ENCODE data around the gene ANAPC5.

ANAPC5 gene

DNA sequence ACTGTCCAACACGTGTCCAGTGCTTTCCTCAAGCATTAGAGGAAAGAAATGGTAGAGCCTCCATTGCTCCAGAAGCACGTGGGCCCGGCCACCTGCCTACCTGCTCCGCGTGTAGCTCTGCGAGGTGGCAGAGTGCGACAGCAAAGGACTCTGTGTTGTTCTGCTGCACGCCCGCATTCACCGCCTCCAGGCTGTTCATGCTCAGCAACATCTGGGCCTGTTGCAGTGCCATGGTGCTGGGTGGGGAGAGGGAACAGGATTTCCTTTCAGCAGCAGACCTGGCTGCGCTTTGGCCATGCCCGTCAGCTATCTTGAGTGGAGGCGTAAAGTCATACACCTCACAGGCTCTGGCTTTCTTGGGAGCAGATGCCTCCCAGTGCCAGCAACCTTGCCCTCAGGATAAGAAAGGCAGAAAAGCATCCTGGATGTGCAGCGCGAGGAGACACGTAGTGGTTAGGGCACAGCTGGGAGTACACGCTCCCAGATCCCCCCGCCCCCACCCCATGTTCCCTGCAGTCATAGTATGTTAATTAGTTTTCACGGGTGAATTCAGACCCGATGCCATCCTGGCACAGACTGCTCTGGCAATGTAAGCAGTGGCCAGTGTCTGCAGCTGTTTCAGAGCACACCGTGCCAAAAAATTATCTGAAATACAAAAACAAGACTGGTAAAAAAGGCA, 25.1 kb downstream of the ANAPC5 start:
- Histone ChIP-seq H3K27ac (ENCODE audit: low read length) (no peak overlapping the region), H3K9ac (ENCODE audit: low read length) (no peak overlapping the region)

DNA sequence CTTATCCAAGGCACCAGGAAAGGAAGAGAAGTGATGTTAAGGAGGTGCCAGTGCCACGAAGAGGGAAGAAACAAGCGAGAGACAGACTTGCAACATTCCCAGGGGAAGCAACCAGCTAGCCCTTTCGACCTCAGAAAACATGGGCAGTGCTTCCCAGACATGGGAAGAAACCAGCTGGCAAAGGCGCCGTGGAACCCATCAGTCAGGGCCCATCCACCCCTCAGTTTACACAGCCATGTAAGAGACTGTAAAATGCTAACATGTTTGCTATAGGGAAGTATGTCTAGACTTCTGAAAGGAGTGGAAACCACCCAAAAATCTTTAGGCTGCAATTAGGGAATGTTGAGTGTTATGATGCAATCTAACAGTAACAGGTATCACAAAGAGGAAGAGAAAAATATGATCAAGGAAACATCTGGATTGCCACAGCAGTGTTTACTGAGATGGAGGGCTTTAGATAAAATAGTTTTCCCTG, 26.3 kb downstream of the ANAPC5 start:
- no peaks in the 10 kb centered on the region for H4K20me1 ChIP-seq (ENCODE audit: insufficient read depth, low read length)
- H3K9ac ChIP-seq (ENCODE audit: low read length) = no peak overlapping the region

More for the DNA sequence above, 25.1 kb downstream of the ANAPC5 start:
- no peak for TF ChIP-seq EZH2phosphoT487 (IDR thresholded peaks at IDR 0.05; ENCODE audit: low read depth)
- TF ChIP-seq, protein P1, sequence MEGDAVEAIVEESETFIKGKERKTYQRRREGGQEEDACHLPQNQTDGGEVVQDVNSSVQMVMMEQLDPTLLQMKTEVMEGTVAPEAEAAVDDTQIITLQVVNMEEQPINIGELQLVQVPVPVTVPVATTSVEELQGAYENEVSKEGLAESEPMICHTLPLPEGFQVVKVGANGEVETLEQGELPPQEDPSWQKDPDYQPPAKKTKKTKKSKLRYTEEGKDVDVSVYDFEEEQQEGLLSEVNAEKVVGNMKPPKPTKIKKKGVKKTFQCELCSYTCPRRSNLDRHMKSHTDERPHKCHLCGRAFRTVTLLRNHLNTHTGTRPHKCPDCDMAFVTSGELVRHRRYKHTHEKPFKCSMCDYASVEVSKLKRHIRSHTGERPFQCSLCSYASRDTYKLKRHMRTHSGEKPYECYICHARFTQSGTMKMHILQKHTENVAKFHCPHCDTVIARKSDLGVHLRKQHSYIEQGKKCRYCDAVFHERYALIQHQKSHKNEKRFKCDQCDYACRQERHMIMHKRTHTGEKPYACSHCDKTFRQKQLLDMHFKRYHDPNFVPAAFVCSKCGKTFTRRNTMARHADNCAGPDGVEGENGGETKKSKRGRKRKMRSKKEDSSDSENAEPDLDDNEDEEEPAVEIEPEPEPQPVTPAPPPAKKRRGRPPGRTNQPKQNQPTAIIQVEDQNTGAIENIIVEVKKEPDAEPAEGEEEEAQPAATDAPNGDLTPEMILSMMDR (IDR thresholded peaks at IDR 0.05; ENCODE audit: low read depth, low read length) = no peak
- Histone ChIP-seq H3K36me3 (replicated peaks; ENCODE audit: low read depth, low read length) (peaks cover 64% of the 10 kb centered on the region), H3K4me3 (ENCODE audit: low read length) (no peak overlapping the region), H3K79me2 (ENCODE audit: low read length) (no peaks in the 10 kb centered on the region), H4K20me1 (ENCODE audit: insufficient read depth, low read length) (no peaks in the 10 kb centered on the region), H3K4me2 (ENCODE audit: low read length) (no peak overlapping the region), H3K4me1 (ENCODE audit: low read length) (no peaks in the 10 kb centered on the region), H2AFZ (ENCODE audit: low read depth, low read length) (no peak overlapping the region), H3K27me3 (ENCODE audit: low read depth, low read length) (no peaks in the 10 kb centered on the region), H3K9me3 (ENCODE audit: insufficient read depth, low read length) (no peaks in the 10 kb centered on the region)

GRCh38 chr12:121323908-121324307, 28.3 kb downstream of the ANAPC5 start:
- Histone ChIP-seq H2AFZ (ENCODE audit: low read depth, low read length) (no peak overlapping the region), H3K79me2 (ENCODE audit: low read length) (no peaks in the 10 kb centered on the region), H4K20me1 (ENCODE audit: insufficient read depth, low read length) (no peaks in the 10 kb centered on the region), H3K4me3 (ENCODE audit: low read length) (no peak overlapping the region), H3K4me1 (ENCODE audit: low read length) (no peaks in the 10 kb centered on the region), H3K4me2 (ENCODE audit: low read length) (no peak overlapping the region), H3K9me3 (ENCODE audit: insufficient read depth, low read length) (no peaks in the 10 kb centered on the region), H3K36me3 (replicated peaks; ENCODE audit: low read depth, low read length) (peaks cover 50% of the 10 kb centered on the region), H3K9ac (ENCODE audit: low read length) (no peak overlapping the region), H3K27me3 (ENCODE audit: low read depth, low read length) (no peaks in the 10 kb centered on the region), H3K27ac (ENCODE audit: low read length) (no peak overlapping the region)
- TF ChIP-seq, protein P1 (IDR thresholded peaks at IDR 0.05; ENCODE audit: low read depth, low read length) = no peak
- TF ChIP-seq EZH2phosphoT487 (IDR thresholded peaks at IDR 0.05; ENCODE audit: low read depth) = no peak

More for the DNA sequence above, 26.3 kb downstream of the ANAPC5 start:
- H3K9me3 ChIP-seq (ENCODE audit: insufficient read depth, low read length) = no peaks in the 10 kb centered on the region
- no peak for TF ChIP-seq EZH2phosphoT487 (IDR thresholded peaks at IDR 0.05; ENCODE audit: low read depth)
- TF ChIP-seq, protein P1 (IDR thresholded peaks at IDR 0.05; ENCODE audit: low read depth, low read length) = no peak
- H3K36me3 ChIP-seq (replicated peaks; ENCODE audit: low read depth, low read length) = peaks cover 57% of the 10 kb centered on the region
- H3K4me1 ChIP-seq (ENCODE audit: low read length) = no peaks in the 10 kb centered on the region
- H3K27ac ChIP-seq (ENCODE audit: low read length) = no peak overlapping the region
- H3K4me2 ChIP-seq (ENCODE audit: low read length) = no peak overlapping the region
- no peaks in the 10 kb centered on the region for H3K79me2 ChIP-seq (ENCODE audit: low read length)
- H2AFZ ChIP-seq (ENCODE audit: low read depth, low read length) = no peak overlapping the region
- no peaks in the 10 kb centered on the region for H3K27me3 ChIP-seq (ENCODE audit: low read depth, low read length)
- no peak overlapping the region for H3K4me3 ChIP-seq (ENCODE audit: low read length)

GRCh38 chr12:121318121-121318520, 34.1 kb downstream of the ANAPC5 start:
- Histone ChIP-seq H3K4me2 (ENCODE audit: low read length) (peak overlapping the region; percentile 1; the same call in 1 of the 2 replicates), H3K4me3 (ENCODE audit: low read length) (no peak overlapping the region), H3K9me3 (ENCODE audit: insufficient read depth, low read length) (no peaks in the 10 kb centered on the region), H2AFZ (ENCODE audit: low read depth, low read length) (no peak overlapping the region), H3K79me2 (ENCODE audit: low read length) (0 out of 2 replicates have a peak, but pooled peaks cover 10% of the 10 kb centered on the region), H3K9ac (ENCODE audit: low read length) (no peak overlapping the region), H3K4me1 (ENCODE audit: low read length) (peaks cover 16% of the 10 kb centered on the region), H3K27me3 (ENCODE audit: low read depth, low read length) (no peaks in the 10 kb centered on the region), H4K20me1 (ENCODE audit: insufficient read depth, low read length) (no peaks in the 10 kb centered on the region), H3K27ac (ENCODE audit: low read length) (peak overlapping the region; percentile 26), H3K36me3 (replicated peaks; ENCODE audit: low read depth, low read length) (peaks cover 29% of the 10 kb centered on the region)
- no peak for TF ChIP-seq EZH2phosphoT487 (IDR thresholded peaks at IDR 0.05; ENCODE audit: low read depth)
- TF ChIP-seq, protein P1 (IDR thresholded peaks at IDR 0.05; ENCODE audit: low read depth, low read length) = no peak
